Tibial nerve (tissue), 4 donors: ENCODE data around the gene P2RX7.

Experiments
- CTCF ChIP-seq, 5 experiments: fragments of 200-600 bp in 3 of 5; fragments of 450-650 bp in 2 of 5; sonication (generic) in 3 of 5; IDR thresholded peaks; one replicate each; pipeline ENCODE4 v1.5.1; 2016 to 2019; ENCODE audit warnings: antibody characterized with exemption in 5 of 5, mild to moderate bottlenecking in 3 of 5, moderate library complexity in 2 of 5
- EP300 ChIP-seq, 2 donors: sonication (generic); formaldehyde crosslinking; IDR thresholded peaks; one replicate each; pipeline ENCODE4 v1.6.1; 2017; ENCODE audit warnings: antibody characterized with exemption in 2 of 2, mild to moderate bottlenecking in 1 of 2
- POLR2A ChIP-seq, 2 donors: fragments of 450-650 bp; IDR thresholded peaks; one replicate each; pipeline ENCODE4 v1.6.1; 2017; ENCODE audit warnings: antibody characterized with exemption in 2 of 2, mild to moderate bottlenecking in 2 of 2, moderate library complexity in 2 of 2

GRCh38 chr12:121166356-121166755 is 33.7 kb downstream of the P2RX7 start:
- no peak for TF ChIP-seq EP300 (IDR thresholded peaks at IDR 0.05)
- TF ChIP-seq CTCF (IDR thresholded peaks at IDR 0.05): no peak
- TF ChIP-seq POLR2A (IDR thresholded peaks at IDR 0.05): no peak
